GM19395 (cell line): ENCODE results near the gene INSYN2A.

ENCODE experiments used
- ATAC-seq: cut with Tn5 transposase; IDR thresholded peaks from one replicate; pipeline ENCODE4 v1.9.1; 2021; ENCODE audit warnings: mild to moderate bottlenecking, moderate library complexity; ENCODE audit not compliant: unreplicated experiment

INSYN2A gene

GRCh38 chr10:127154831-127155620, 41.4 kb downstream of the INSYN2A start:
- ATAC-seq = no peak

GRCh38 chr10:127153181-127153580, 43.2 kb downstream of the INSYN2A start:
- no peak for ATAC-seq

DNA sequence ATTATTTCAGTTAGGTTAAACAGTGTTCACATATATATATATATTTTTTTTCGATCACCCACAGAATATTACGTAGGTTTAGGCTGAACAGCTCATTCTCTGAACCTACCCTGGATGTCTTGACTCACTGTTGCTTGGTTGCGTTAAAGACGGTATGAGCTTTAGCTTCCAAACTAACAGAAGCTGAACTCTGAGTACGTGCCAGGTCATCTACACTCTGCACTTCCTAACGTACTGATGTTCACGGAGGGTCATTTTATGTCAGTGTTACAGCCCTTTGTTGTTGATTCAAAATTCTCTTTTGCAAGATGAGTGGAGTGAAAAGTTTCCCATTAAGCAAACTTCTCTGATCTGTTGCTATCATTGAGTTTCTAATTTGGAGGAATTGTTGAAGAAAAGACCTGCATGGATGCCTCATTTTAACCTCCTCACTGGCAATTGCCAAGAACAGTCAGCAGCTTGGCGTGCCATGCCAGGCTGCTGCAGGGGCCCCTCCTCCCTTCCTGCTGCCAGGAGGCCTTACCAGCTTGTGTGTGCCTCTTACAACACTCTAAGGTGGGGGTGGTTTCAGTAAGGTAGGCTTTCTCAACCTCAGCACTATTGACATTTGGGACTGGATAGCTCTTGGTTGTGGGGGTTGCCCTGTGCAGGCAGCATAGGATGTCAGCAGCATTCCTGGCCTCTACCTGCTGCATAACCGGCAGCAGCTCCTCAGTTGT, 44.3 kb downstream of the INSYN2A start:
- no peak for ATAC-seq

- no peak for ATAC-seq
These were observed 44.9 kb downstream of the INSYN2A start for GRCh38 chr10:127151541-127151940.

GRCh38 chr10:127150136-127150535, 46.3 kb downstream of the INSYN2A start:
- no peak for ATAC-seq

GRCh38 chr10:127149501-127150081, 46.8 kb downstream of the INSYN2A start:
- no peak for ATAC-seq

- ATAC-seq = no peak
These were observed 47.5 kb downstream of the INSYN2A start for GRCh38 chr10:127148933-127149220.

GRCh38 chr10:127148066-127148932, 48.1 kb downstream of the INSYN2A start:
- no peak for ATAC-seq

DNA sequence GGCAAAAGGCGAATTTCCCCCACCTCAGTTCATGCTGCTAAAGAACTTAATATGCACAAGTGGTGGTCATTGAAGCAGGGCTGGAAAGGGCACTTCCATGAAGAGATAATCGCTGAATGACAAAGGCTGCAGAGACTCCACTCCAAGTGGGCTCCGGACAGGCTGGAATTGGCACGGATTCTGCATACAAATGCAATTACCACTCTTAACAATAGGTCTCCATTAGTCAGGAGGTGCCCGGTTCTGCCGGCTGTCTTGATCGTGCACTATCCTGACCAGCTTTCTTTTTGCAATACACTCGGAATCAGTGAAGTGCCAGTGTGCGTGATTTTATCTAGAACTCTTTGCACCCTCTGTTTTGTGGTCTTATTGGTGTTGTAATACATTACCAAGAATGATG, 49.7 kb downstream of the INSYN2A start:
- ATAC-seq = no peak
